K562 (cell line): ENCODE measurements around the gene CHN1. TPM values are rescaled to one million over a fixed set of nuclear protein-coding genes. Genes with fewer than 3 reads are reported as not detected.

ENCODE experiments used
- ATAC-seq: fragments of 200-7000 bp; cut with Tn5 transposase; 3 replicates; pipeline ENCODE4 v1.9.1; 2020; ENCODE audit warnings: moderate library complexity
- BruUV-seq: library from RNA; stranded (reverse); fragments of 400-500 nt; replicated peaks from 2 replicates; lab custom pipeline; 2021; lab: Mats Ljungman, UMichigan
- CTCF ChIA-PET: fragments of 300-600 bp; formaldehyde crosslinking; extraction: SDS; loops from one replicate; lab custom pipeline; 2021; ENCODE audit warnings: low intra/inter-chr PET ratio; lab: Yijun Ruan, JAX
- POLR2A ChIA-PET: fragments of 300-600, 350-650 bp; sonication (Branson Sonifier 250); formaldehyde crosslinking; extraction: SDS; loops from one replicate; lab custom pipeline; 2021; ENCODE audit warnings: antibody characterized with exemption, inconsistent platforms; lab: Yijun Ruan, JAX
- DNase-seq, 4 experiments: peaks; one replicate each; pipeline versions ENCODE4 v3.0.0 to v3.0.0-alpha.2; 2011 to 2018; ENCODE audit warnings: low spot score in 3 of 4, mixed read lengths in 3 of 4; ENCODE audit errors: extremely low read depth in 1 of 4
- FAIRE-seq: peaks from 2 replicates; lab custom pipeline; 2011; peaks lifted over from hg19 to GRCh38; lab: Jason Lieb, UNC
- H2AFZ ChIP-seq: 2 replicates; pipeline ENCODE4 v1.6.0; 2011; ENCODE audit warnings: low read depth, low read length, control low read depth, inconsistent platforms
- H3K27ac ChIP-seq: fragments of 200-600 bp; 3 replicates; pipeline ENCODE4 v1.8.0; 2011; ENCODE audit warnings: low read depth, mild to moderate bottlenecking, control low read depth, inconsistent platforms, low read length, moderate library complexity, mixed read lengths; ENCODE audit errors: extremely low read depth
- H3K27me3 ChIP-seq, 2 experiments: fragments of 300-600 bp in 1 of 2; 2 replicates in 1 of 2; 3 replicates in 1 of 2; pipeline versions ENCODE4 v1.6.0 to v1.8.0; 2011; ENCODE audit warnings: inconsistent platforms in 2 of 2, low read length in 2 of 2, mild to moderate bottlenecking in 1 of 2, mixed read lengths in 1 of 2, moderate library complexity in 1 of 2; ENCODE audit not compliant: control insufficient read depth in 2 of 2, insufficient read depth in 2 of 2
- H3K36me3 ChIP-seq: fragments of 300-600 bp; 3 replicates; pipeline ENCODE4 v1.8.0; 2011; ENCODE audit warnings: mild to moderate bottlenecking, low read length, inconsistent platforms; ENCODE audit not compliant: control insufficient read depth, insufficient read depth
- H3K4me1 ChIP-seq, 2 experiments: fragments of 200-600 bp in 1 of 2; replicated peaks in 1 of 2; 2 replicates in 1 of 2; 3 replicates in 1 of 2; pipeline versions ENCODE4 v1.5.1 to v1.8.0; 2011; ENCODE audit warnings: inconsistent platforms in 2 of 2, low read length in 2 of 2, mild to moderate bottlenecking in 1 of 2, mixed read lengths in 1 of 2, moderate library complexity in 1 of 2; ENCODE audit not compliant: control insufficient read depth in 2 of 2, insufficient read depth in 2 of 2
- H3K4me2 ChIP-seq: 2 replicates; pipeline ENCODE4 v1.6.1; 2011; ENCODE audit warnings: low read length, control low read depth, inconsistent platforms, mixed read lengths; ENCODE audit not compliant: insufficient read depth
- H3K4me3 ChIP-seq: fragments of 200-600 bp; sonication (generic), shearing (Covaris generic); 2 replicates; pipeline ENCODE4 v1.5.1; 2016; ENCODE audit warnings: control low read depth, inconsistent platforms
- H3K79me2 ChIP-seq: fragments of 200-600 bp; 3 replicates; pipeline ENCODE4 v1.8.0; 2011; ENCODE audit warnings: low read length, inconsistent platforms; ENCODE audit not compliant: control insufficient read depth, insufficient read depth
- H3K9ac ChIP-seq, 2 experiments: 2 replicates each; pipeline versions ENCODE4 v1.6.0 to v1.6.1; 2011; ENCODE audit warnings: low read depth in 2 of 2, low read length in 2 of 2, control low read depth in 1 of 2, inconsistent platforms in 1 of 2, mild to moderate bottlenecking in 1 of 2, mixed read lengths in 1 of 2; ENCODE audit not compliant: insufficient read depth in 1 of 2
- H3K9me1 ChIP-seq: one replicate; pipeline ENCODE4 v1.6.0; 2011; ENCODE audit warnings: inconsistent platforms, mild to moderate bottlenecking, low read length, moderate library complexity; ENCODE audit not compliant: control insufficient read depth, insufficient read depth
- H3K9me3 ChIP-seq: replicated peaks from 2 replicates; pipeline ENCODE4 v1.5.1; 2011; ENCODE audit warnings: low read depth, low read length, inconsistent platforms; ENCODE audit not compliant: control insufficient read depth, insufficient read depth
- H4K20me1 ChIP-seq: replicated peaks from 2 replicates; pipeline ENCODE4 v1.6.1; 2011; ENCODE audit warnings: low read length, inconsistent platforms, mixed read lengths; ENCODE audit not compliant: control insufficient read depth, insufficient read depth
- ADNP ChIP-seq: fragments of 200-800 bp; sonication (Bioruptor generic); IDR thresholded peaks from 2 replicates; pipeline ENCODE4 v1.6.1; 2016; ENCODE audit warnings: missing genetic modification characterization, missing compliant biosample characterization
- CHD1 ChIP-seq: fragments of 200-600 bp; sonication (generic); IDR thresholded peaks from one replicate; pipeline ENCODE4 v1.6.1; 2012; ENCODE audit warnings: mild to moderate bottlenecking, moderate library complexity, low read length, inconsistent platforms
- ELF1 ChIP-seq: fragments of 200-800 bp; sonication (Bioruptor generic); IDR thresholded peaks from 2 replicates; pipeline ENCODE4 v1.6.1; 2016; ENCODE audit warnings: missing genetic modification characterization, missing compliant biosample characterization
- KLF1 ChIP-seq: fragments of 450-650 bp; IDR thresholded peaks from 2 replicates; pipeline ENCODE4 v1.6.1; 2016; ENCODE audit warnings: missing genetic modification characterization, missing compliant biosample characterization
- MEIS2 ChIP-seq: fragments of 450-650 bp; IDR thresholded peaks from 2 replicates; pipeline ENCODE4 v1.6.1; 2014; ENCODE audit warnings: mild to moderate bottlenecking; ENCODE audit not compliant: partially characterized antibody
- NCOA2 ChIP-seq, 2 experiments: fragments of 450-650 bp; IDR thresholded peaks; 2 replicates each; pipeline ENCODE4 v1.6.1; 2018; ENCODE audit warnings: mild to moderate bottlenecking in 2 of 2, moderate library complexity in 1 of 2; ENCODE audit not compliant: partially characterized antibody in 2 of 2
- NFE2 ChIP-seq: IDR thresholded peaks from 2 replicates; pipeline ENCODE4 v1.6.1; 2014; ENCODE audit warnings: antibody characterized with exemption, low read depth
- NFXL1 ChIP-seq: fragments of 450-650 bp; formaldehyde crosslinking; IDR thresholded peaks from 2 replicates; pipeline ENCODE4 v1.4.0; 2021; ENCODE audit warnings: mild to moderate bottlenecking
- RBM25 ChIP-seq: fragments of 200-400 bp; formaldehyde crosslinking; IDR thresholded peaks from 2 replicates; pipeline ENCODE4 v1.6.1; 2018; ENCODE audit warnings: low read length, low read depth, moderate library complexity; ENCODE audit not compliant: severe bottlenecking
- SMAD3 ChIP-seq: fragments of 450-650 bp; formaldehyde crosslinking; conservative IDR thresholded peaks from 2 replicates; pipeline ENCODE4 v1.4.0; 2020; ENCODE audit warnings: mild to moderate bottlenecking
- XRCC5 ChIP-seq: fragments of 200-400 bp; formaldehyde crosslinking; IDR thresholded peaks from 2 replicates; pipeline ENCODE4 v1.6.1; 2017; ENCODE audit warnings: low read depth, mild to moderate bottlenecking, low read length
- ZNF197 ChIP-seq: fragments of 200-800 bp; sonication (Bioruptor generic); IDR thresholded peaks from 2 replicates; pipeline ENCODE4 v1.6.1; 2016; ENCODE audit warnings: low read depth, missing genetic modification characterization, missing compliant biosample characterization
- WGBS: fragments of 100-300 bp; shearing (Covaris generic); methylation state at CpG from one replicate; pipeline ENCODE4 v1.1.6; 2016; ENCODE audit warnings: low coverage, mixed read lengths; ENCODE audit not compliant: insufficient coverage; ENCODE audit errors: missing lambda C conversion rate; 5-methylcytosine and 5-hydroxymethylcytosine counted together
- in situ Hi-C: fragments of 300-500 bp; cut with MboI; formaldehyde crosslinking; loops from 4 replicates; pipeline ENCODE4 v1.15.0; 2018; ENCODE audit warnings: inconsistent platforms, mixed read lengths
- intact Hi-C: fragments of 100-400 bp; cut with micrococcal nuclease; formaldehyde crosslinking; loops from 2 replicates; pipeline ENCODE4 v1.14.2; 2022
- polyA plus RNA-seq, 8 experiments: library from polyadenylated mRNA; depleted of rRNA in 4 of 8; stranded (reverse) in 5 of 8; unstranded in 3 of 8; fragments of >200 nt; fragmentation: Nextera tagmentation in 2 of 8; fragmentation: Illumina TruSeq in 1 of 8; extraction: Ambion mirVana in 2 of 8; extraction: Trizol in 1 of 8; gene quantifications; 2 replicates each; pipeline versions ENCODE4 v1.2.1 to v1.2.3, GENCODE V29; 2011 to 2014; ENCODE audit warnings: inconsistent platforms in 1 of 8, missing spikeins in 1 of 8
- total RNA-seq, 7 experiments: library from RNA; depleted of rRNA in 6 of 7; stranded (reverse); fragments of >200 nt in 6 of 7; fragmentation: Illumina TruSeq in 2 of 7; extraction: Trizol in 2 of 7; gene quantifications; 2 replicates each; pipeline versions ENCODE4 v1.2.1 to v1.2.3, GENCODE V29; 2011 to 2021; ENCODE audit warnings: low replicate concordance in 1 of 7
- TF ChIP-seq, protein P1 (sequence below): sonication (generic); formaldehyde crosslinking; IDR thresholded peaks from 2 replicates; pipeline ENCODE4 v1.9.0; 2022; ENCODE audit warnings: mild to moderate bottlenecking, missing genetic modification reagents
- TF ChIP-seq, protein P2 (sequence below): fragments of 450-650 bp; formaldehyde crosslinking; IDR thresholded peaks from 2 replicates; pipeline ENCODE4 v1.4.0; 2020; ENCODE audit warnings: mild to moderate bottlenecking, moderate library complexity

CHN1 gene
- total and polyA plus RNA-seq, 9 of the 15 experiments (the other 6 are each of a cell fraction or from before 2014, with no cell fraction given), result 0.17 to 2.0 (median 0.87) TPM

- H3K9me1 ChIP-seq, result no peaks in the 10 kb centered on the region
- H3K9ac ChIP-seq, result no peak overlapping the region
- ChIA-PET CTCF (no interaction called here), POLR2A (no interaction called here)
- ATAC-seq (no peak), FAIRE-seq (no peak), DNase-seq (no peak)
- WGBS, result 0% methylated on average over 2 of the region's 2 CpGs
- H3K9me3 ChIP-seq, result no peaks in the 10 kb centered on the region
- no peak overlapping the region for H3K4me3 ChIP-seq
- peaks cover 2 to 19% of the 10 kb centered on the region in 2 experiments for H3K27me3 ChIP-seq
- no peaks in the 10 kb centered on the region for H3K4me1 ChIP-seq
- H3K79me2 ChIP-seq, result no peaks in the 10 kb centered on the region
- no peak overlapping the region for H3K27ac ChIP-seq
- intact Hi-C loops, result no loop called here
- H3K36me3 ChIP-seq, result no peaks in the 10 kb centered on the region
- no peak overlapping the region for H2AFZ ChIP-seq
- no peak overlapping the region for H3K4me2 ChIP-seq
- no peaks in the 10 kb centered on the region; the same call in 1 of the 2 replicates for H4K20me1 ChIP-seq
- in situ Hi-C loops, result no loop called here
- no TSS peak for BruUV-seq
- TF ChIP-seq SMAD3 (CRISPR knock-in tag) (no peak), MEIS2 (no peak), NCOA2 (IDR thresholded peaks at IDR 0.05; ENCODE audit: partially characterized antibody in 2 of 2) (no peak), KLF1 (tag) (no peak), XRCC5 (no peak), ELF1 (tag) (no peak), CHD1 (no peak), NFE2 (no peak), ADNP (tag) (no peak), ZNF197 (no peak), NFXL1 (CRISPR knock-in tag) (no peak), RBM25 (no peak)
- TF ChIP-seq, protein P1, sequence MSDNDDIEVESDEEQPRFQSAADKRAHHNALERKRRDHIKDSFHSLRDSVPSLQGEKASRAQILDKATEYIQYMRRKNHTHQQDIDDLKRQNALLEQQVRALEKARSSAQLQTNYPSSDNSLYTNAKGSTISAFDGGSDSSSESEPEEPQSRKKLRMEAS (CRISPR knock-in tag), result no peak
- TF ChIP-seq, protein P2, sequence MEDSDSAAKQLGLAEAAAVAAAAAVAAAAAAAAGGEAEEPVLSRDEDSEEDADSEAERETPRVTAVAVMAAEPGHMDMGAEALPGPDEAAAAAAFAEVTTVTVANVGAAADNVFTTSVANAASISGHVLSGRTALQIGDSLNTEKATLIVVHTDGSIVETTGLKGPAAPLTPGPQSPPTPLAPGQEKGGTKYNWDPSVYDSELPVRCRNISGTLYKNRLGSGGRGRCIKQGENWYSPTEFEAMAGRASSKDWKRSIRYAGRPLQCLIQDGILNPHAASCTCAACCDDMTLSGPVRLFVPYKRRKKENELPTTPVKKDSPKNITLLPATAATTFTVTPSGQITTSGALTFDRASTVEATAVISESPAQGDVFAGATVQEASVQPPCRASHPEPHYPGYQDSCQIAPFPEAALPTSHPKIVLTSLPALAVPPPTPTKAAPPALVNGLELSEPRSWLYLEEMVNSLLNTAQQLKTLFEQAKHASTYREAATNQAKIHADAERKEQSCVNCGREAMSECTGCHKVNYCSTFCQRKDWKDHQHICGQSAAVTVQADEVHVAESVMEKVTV, result no peak
- TF ChIP-seq, all 486 proteins: peak for 0
These were observed 8.6 kb downstream of the CHN1 start for GRCh38 chr2:174996622-174997021.
